ENCODE data around the gene ENTPD2.
A peak's percentile ranks its signal among the peaks of the same experiment; 100 is the strongest.

The ENTPD2 gene

DNA sequence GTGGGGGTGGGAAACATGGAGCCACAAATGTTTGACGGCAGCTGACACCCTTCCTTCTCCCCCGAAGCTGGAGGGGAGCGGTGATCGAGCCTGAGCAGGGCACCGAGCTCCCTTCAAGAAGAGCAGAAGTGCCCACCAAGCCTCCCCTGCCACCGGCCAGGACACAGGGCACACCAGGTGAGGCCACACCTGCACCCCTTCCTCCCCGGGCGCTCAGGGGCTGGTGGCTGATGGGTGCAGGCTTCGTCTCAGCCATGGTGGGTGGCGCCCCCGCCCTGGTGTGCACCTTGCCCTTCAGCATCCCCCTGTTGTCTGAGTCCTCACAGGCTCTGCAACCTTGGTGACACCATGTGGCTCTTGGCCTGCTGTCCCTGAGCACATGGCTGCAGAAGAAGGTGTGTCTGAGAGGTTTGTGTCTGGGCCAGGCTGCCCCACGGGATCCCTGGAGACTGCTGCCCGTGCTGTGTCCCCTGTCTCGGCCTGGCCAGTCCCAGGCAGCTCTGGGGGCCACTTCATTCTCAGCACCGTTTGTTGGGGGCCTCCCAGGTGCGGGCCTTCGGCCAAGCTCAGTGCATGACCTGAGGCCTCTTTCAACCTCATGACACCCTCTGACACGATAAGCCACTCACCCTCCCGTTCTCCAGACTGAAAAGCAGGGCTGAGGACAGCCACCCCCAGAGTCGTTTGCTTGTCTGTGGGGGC is 44.1 kb upstream of the ENTPD2 start:
- H2AFZ ChIP-seq (ENCODE audit: low read depth, low read length, severe bottlenecking) = no peak overlapping the region
- H3F3A ChIP-seq (ENCODE audit: insufficient read depth) = no peaks in the 10 kb centered on the region
- H3K27ac ChIP-seq (ENCODE audit: low read depth, low read length) = no peak overlapping the region
- TF ChIP-seq EZH2phosphoT487 (conservative IDR thresholded peaks at IDR 0.05; ENCODE audit: low read length) = no peak
- TF ChIP-seq, protein P1, sequence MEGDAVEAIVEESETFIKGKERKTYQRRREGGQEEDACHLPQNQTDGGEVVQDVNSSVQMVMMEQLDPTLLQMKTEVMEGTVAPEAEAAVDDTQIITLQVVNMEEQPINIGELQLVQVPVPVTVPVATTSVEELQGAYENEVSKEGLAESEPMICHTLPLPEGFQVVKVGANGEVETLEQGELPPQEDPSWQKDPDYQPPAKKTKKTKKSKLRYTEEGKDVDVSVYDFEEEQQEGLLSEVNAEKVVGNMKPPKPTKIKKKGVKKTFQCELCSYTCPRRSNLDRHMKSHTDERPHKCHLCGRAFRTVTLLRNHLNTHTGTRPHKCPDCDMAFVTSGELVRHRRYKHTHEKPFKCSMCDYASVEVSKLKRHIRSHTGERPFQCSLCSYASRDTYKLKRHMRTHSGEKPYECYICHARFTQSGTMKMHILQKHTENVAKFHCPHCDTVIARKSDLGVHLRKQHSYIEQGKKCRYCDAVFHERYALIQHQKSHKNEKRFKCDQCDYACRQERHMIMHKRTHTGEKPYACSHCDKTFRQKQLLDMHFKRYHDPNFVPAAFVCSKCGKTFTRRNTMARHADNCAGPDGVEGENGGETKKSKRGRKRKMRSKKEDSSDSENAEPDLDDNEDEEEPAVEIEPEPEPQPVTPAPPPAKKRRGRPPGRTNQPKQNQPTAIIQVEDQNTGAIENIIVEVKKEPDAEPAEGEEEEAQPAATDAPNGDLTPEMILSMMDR (IDR thresholded peaks at IDR 0.05; ENCODE audit: insufficient read depth, low read length, poor library complexity, severe bottlenecking) = no peak
- peaks cover 17% of the 10 kb centered on the region; the same call in 1 of the 2 replicates for H3K9me3 ChIP-seq (ENCODE audit: insufficient read depth, low read length)
- H3K9ac ChIP-seq (ENCODE audit: low read length) = no peak overlapping the region
- no peaks in the 10 kb centered on the region for H3K79me2 ChIP-seq (ENCODE audit: insufficient read depth, low read length)
- H3K36me3 ChIP-seq (ENCODE audit: low read length) = peaks cover 22% of the 10 kb centered on the region
- no peak overlapping the region for H3K4me2 ChIP-seq (ENCODE audit: low read depth, low read length, poor library complexity, severe bottlenecking)
- H3K9me2 ChIP-seq (replicated peaks; ENCODE audit: insufficient read depth, low read length) = no peaks in the 10 kb centered on the region
- H3K4me3 ChIP-seq (ENCODE audit: insufficient read depth, low read length, poor library complexity, severe bottlenecking) = no peak overlapping the region
- H3K27me3 ChIP-seq (ENCODE audit: low read length) = no peaks in the 10 kb centered on the region
- H4K20me1 ChIP-seq (ENCODE audit: low read depth, low read length) = no peaks in the 10 kb centered on the region

DNA sequence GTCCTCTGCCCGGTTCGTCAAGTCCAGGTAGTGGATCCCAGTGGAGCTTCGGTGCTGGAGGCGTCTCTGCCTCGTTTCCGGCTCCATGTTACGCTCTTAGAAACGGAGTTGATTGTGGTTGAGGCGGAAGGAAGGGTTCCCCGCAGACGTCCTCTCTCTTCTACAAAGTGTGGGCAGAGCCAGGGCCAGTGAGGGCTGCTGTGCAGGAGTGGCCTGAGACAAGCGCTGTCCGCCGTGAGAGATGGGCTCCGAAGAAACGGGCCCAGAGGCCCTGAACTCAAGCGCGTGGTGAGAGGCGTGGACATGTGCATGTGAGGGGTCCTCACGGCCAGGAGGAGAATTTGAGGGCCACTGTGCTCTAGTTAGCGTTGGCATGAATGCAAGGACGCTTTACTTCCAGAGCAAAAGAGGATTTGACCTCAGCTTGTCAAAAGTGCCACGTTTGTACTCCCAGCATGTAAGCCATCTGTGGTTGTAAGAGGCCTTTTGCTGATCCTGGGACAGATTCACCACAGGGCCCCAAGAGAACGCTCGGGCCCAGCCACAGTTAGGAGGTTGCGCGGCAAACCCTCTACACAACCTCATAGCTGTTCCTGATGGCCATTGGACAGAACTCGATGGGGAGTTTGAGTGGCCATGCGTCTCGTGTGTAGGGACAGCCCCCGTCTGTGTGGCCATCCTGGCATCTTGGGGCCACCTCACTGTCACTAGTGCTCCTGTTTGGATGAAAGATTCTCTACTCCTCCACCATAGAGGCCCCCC is 43.1 kb upstream of the ENTPD2 start:
- no peak overlapping the region for H3K4me3 ChIP-seq (ENCODE audit: insufficient read depth, low read length, poor library complexity, severe bottlenecking)
- no peaks in the 10 kb centered on the region for H3K27me3 ChIP-seq (ENCODE audit: low read length)
- TF ChIP-seq EZH2phosphoT487 (conservative IDR thresholded peaks at IDR 0.05; ENCODE audit: low read length) = no peak
- TF ChIP-seq, protein P1 (IDR thresholded peaks at IDR 0.05; ENCODE audit: insufficient read depth, low read length, poor library complexity, severe bottlenecking) = no peak
- H2AFZ ChIP-seq (ENCODE audit: low read depth, low read length, severe bottlenecking) = no peak overlapping the region
- H4K20me1 ChIP-seq (ENCODE audit: low read depth, low read length) = no peaks in the 10 kb centered on the region
- H3K79me2 ChIP-seq (ENCODE audit: insufficient read depth, low read length) = no peaks in the 10 kb centered on the region
- no peak overlapping the region for H3K27ac ChIP-seq (ENCODE audit: low read depth, low read length)
- H3K4me2 ChIP-seq (ENCODE audit: low read depth, low read length, poor library complexity, severe bottlenecking) = no peak overlapping the region
- H3F3A ChIP-seq (ENCODE audit: insufficient read depth) = no peaks in the 10 kb centered on the region
- H3K9me2 ChIP-seq (replicated peaks; ENCODE audit: insufficient read depth, low read length) = no peaks in the 10 kb centered on the region
- H3K9me3 ChIP-seq (ENCODE audit: insufficient read depth, low read length) = peaks cover 8% of the 10 kb centered on the region; the same call in 1 of the 2 replicates
- H3K9ac ChIP-seq (ENCODE audit: low read length) = no peak overlapping the region
- peaks cover 12% of the 10 kb centered on the region for H3K36me3 ChIP-seq (ENCODE audit: low read length)

DNA sequence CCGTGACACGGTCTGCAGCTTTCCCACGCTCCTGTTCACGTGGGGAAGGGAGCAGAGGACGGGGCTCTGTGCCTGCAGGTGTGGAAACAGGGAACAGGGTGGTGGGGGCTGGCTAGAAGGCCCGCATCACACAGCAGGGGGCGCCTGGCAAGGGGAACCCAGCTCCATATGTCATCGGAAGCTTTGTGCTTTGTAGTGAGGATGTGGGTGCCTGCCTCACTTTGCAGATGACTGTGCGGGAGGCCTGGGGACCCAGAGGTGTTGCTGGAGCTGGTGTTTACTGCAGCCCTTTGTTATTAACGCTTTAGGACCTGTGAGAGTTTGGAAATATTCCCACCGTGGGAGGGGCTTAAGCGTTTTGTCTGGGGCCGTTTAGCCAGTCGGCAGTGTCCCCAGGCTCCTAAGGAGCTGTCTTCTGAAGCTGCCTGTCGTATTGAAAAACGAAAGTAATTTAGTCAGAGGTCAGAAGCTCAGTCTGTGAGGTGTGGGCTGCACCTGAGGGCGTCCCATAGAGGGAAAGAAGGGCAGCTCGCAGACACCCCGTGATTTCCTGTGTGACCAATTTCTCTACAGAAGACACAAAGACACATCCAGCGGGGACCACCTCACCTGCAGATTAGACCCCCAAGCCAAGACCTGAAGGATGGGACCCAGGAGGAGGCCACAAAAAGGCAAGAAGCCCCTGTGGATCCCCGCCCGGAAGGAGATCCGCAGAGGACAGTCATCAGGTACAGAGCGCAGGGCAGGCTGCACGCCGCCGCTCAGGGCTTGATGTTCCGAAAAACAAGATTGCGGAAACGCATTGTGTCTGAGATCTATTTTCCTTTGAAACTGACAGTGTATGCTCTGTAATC is 42.0 kb upstream of the ENTPD2 start:
- no peak overlapping the region for H3K9ac ChIP-seq (ENCODE audit: low read length)
- peaks cover 1% of the 10 kb centered on the region for H3K36me3 ChIP-seq (ENCODE audit: low read length)
- no peak overlapping the region for H3K4me3 ChIP-seq (ENCODE audit: insufficient read depth, low read length, poor library complexity, severe bottlenecking)

More for the DNA sequence above, 42.0 kb upstream of the ENTPD2 start:
- no peak overlapping the region for H2AFZ ChIP-seq (ENCODE audit: low read depth, low read length, severe bottlenecking)
- no peak overlapping the region for H3K4me2 ChIP-seq (ENCODE audit: low read depth, low read length, poor library complexity, severe bottlenecking)
- H4K20me1 ChIP-seq (ENCODE audit: low read depth, low read length) = no peaks in the 10 kb centered on the region
- no peaks in the 10 kb centered on the region for H3F3A ChIP-seq (ENCODE audit: insufficient read depth)
- H3K79me2 ChIP-seq (ENCODE audit: insufficient read depth, low read length) = no peaks in the 10 kb centered on the region
- H3K9me2 ChIP-seq (replicated peaks; ENCODE audit: insufficient read depth, low read length) = no peaks in the 10 kb centered on the region
- H3K9me3 ChIP-seq (ENCODE audit: insufficient read depth, low read length) = no peaks in the 10 kb centered on the region
- H3K27me3 ChIP-seq (ENCODE audit: low read length) = no peaks in the 10 kb centered on the region
- TF ChIP-seq, protein P1 (IDR thresholded peaks at IDR 0.05; ENCODE audit: insufficient read depth, low read length, poor library complexity, severe bottlenecking) = peak; percentile 29
- TF ChIP-seq EZH2phosphoT487 (conservative IDR thresholded peaks at IDR 0.05; ENCODE audit: low read length) = no peak
- H3K27ac ChIP-seq (ENCODE audit: low read depth, low read length) = no peak overlapping the region
